Measurements from ENCODE around the gene TAX1BP1.

- no peak for TF ChIP-seq SP1 (IDR thresholded peaks at IDR 0.05)
- TF ChIP-seq CTCF (IDR thresholded peaks at IDR 0.05; ENCODE audit: low read depth, low read length, missing input control) = no peak
- no peak for TF ChIP-seq ZBTB33 (IDR thresholded peaks at IDR 0.05)
Measured at GRCh38 chr7:27737178-27737577, 2.8 kb upstream of the TAX1BP1 start.

Data from liver (tissue), 3 donors.